GM19023 (cell line): ENCODE results near the gene ZNF593OS.

Source experiments
- ATAC-seq: cut with Tn5 transposase; IDR thresholded peaks from one replicate; pipeline ENCODE4 v1.9.1; 2021; ENCODE audit warnings: mild to moderate bottlenecking, moderate library complexity; ENCODE audit not compliant: unreplicated experiment

ZNF593OS gene

GRCh38 chr1:26184883-26185282 lies 13.3 kb upstream of the ZNF593OS start:
- ATAC-seq = no peak

- ATAC-seq = no peak
Measured at GRCh38 chr1:26184086-26184485, 12.5 kb upstream of the ZNF593OS start.

GRCh38 chr1:26182383-26182696 lies 10.7 kb upstream of the ZNF593OS start:
- ATAC-seq = no peak

GRCh38 chr1:26181586-26182382 lies 10.2 kb upstream of the ZNF593OS start:
- no peak for ATAC-seq

GRCh38 chr1:26180010-26180506 lies 8.4 kb upstream of the ZNF593OS start:
- ATAC-seq = no peak

- ATAC-seq = no peak
Measured at GRCh38 chr1:26177182-26177684, 5.6 kb upstream of the ZNF593OS start, which contains the start of gene CNKSR1. Gene CNKSR1 (plus strand): TSS chr1:26177491. CDS start chr1:26177548, 57 bp downstream.

GRCh38 chr1:26175346-26175745 lies 3.7 kb upstream of the ZNF593OS start:
- no peak for ATAC-seq

- no peak for ATAC-seq
Measured at GRCh38 chr1:26170472-26170821, 1.2 kb downstream of the ZNF593OS start.

- peak; percentile 90 for ATAC-seq
Measured at GRCh38 chr1:26169669-26170471, 1.8 kb downstream of the ZNF593OS start, which contains the start of gene ZNF593. Gene ZNF593 (plus strand): TSS chr1:26169908. CDS start chr1:26169984, 76 bp downstream.

- ATAC-seq = no peak
Measured at GRCh38 chr1:26169198-26169554, 2.5 kb downstream of the ZNF593OS start.

GRCh38 chr1:26168410-26169197 lies 3.0 kb downstream of the ZNF593OS start, which contains the start of gene C1orf232:
Gene C1orf232 (minus strand): TSS chr1:26168963. CDS start chr1:26168499, 464 bp downstream.
- ATAC-seq = no peak

- ATAC-seq = no peak
Measured at GRCh38 chr1:26166719-26167281, 4.8 kb downstream of the ZNF593OS start.

- no peak for ATAC-seq
Measured at GRCh38 chr1:26164861-26165842, 6.5 kb downstream of the ZNF593OS start.

- no peak for ATAC-seq
Measured at GRCh38 chr1:26164036-26164860, 7.4 kb downstream of the ZNF593OS start.

GRCh38 chr1:26163684-26164035 lies 8.0 kb downstream of the ZNF593OS start:
- ATAC-seq = no peak

GRCh38 chr1:26162220-26162709 lies 9.4 kb downstream of the ZNF593OS start:
- no peak for ATAC-seq

GRCh38 chr1:26161415-26162219 lies 10.0 kb downstream of the ZNF593OS start:
- no peak for ATAC-seq
